ENCODE results near the gene NLGN1.

- TF ChIP-seq CTCF (CRISPR knock-in tag; IDR thresholded peaks at IDR 0.05) (no peak), KIAA2018 (CRISPR knock-in tag; IDR thresholded peaks at IDR 0.05; ENCODE audit: borderline replicate concordance) (no peak), ZNF460 (CRISPR knock-in tag; IDR thresholded peaks at IDR 0.05; ENCODE audit: borderline replicate concordance) (no peak), CREM (IDR thresholded peaks at IDR 0.05) (no peak), CREM (CRISPR knock-in tag; IDR thresholded peaks at IDR 0.05) (no peak), ZNF12 (CRISPR knock-in tag; IDR thresholded peaks at IDR 0.05) (no peak)
Observed at GRCh38 chr3:173439004-173439403, 41.5 kb downstream of the NLGN1 start.
